HepG2 (cell line): ENCODE results near the gene KRT3.

Experiments used
- CHD2 ChIP-seq: IDR thresholded peaks from 2 replicates; pipeline ENCODE4 v1.6.1; 2011; ENCODE audit warnings: low read depth, low read length, improper control_type of control experiment
- RAD21 ChIP-seq: fragments of 450-650 bp; formaldehyde crosslinking; IDR thresholded peaks from 2 replicates; pipeline ENCODE4 v1.5.0; 2020; ENCODE audit warnings: mild to moderate bottlenecking
- RBFOX2 ChIP-seq: fragments of 200-400 bp; formaldehyde crosslinking; IDR thresholded peaks from 2 replicates; pipeline ENCODE4 v1.6.1; 2017; ENCODE audit warnings: low read depth, mild to moderate bottlenecking, low read length
- TGIF2 ChIP-seq: IDR thresholded peaks from 2 replicates; pipeline ENCODE4 v1.6.1; 2016; ENCODE audit warnings: control low read depth, missing compliant biosample characterization
- ZNF644 ChIP-seq: IDR thresholded peaks from 2 replicates; pipeline ENCODE4 v1.6.1; 2016; ENCODE audit warnings: low read depth
- TF ChIP-seq, protein P1 (sequence below): sonication (generic); formaldehyde crosslinking; IDR thresholded peaks from 2 replicates; pipeline ENCODE4 v1.8.1; 2023; ENCODE audit warnings: mild to moderate bottlenecking, missing genetic modification reagents, borderline replicate concordance
- TF ChIP-seq, protein P2 (sequence below): sonication (generic); formaldehyde crosslinking; IDR thresholded peaks from 2 replicates; pipeline ENCODE4 v1.5.0; 2020; ENCODE audit warnings: mild to moderate bottlenecking, missing genetic modification reagents, moderate library complexity

DNA sequence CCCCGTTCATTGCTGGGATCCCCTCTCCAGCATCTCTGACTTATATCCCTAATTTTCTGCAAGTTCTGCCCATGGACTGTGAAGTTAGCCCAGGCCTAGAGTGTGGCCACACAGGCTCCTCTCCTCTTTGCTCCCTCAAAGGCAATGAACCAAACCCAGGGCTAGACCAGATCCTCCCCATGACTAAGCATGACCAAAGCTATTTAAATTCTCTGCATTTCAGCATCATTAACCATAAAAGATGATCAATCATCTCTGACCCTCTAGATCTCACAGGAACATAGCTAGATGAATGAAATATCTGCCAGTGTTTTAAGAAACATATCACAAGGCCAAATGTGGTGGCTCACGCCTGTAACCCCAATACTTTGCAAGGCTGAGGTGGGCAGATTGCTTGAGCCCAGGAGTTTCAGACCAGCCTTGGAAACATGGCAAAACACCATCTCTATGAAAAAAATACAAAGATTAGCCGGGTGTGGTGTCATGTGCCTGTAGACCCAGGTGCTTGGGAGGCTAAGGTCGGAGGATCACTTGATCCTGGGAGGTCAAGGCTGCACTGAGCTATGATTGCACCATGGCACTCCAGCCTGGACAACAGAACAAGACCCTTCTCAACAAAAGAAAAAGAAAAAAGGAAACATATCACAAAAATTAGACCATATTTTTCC, 2.2 kb upstream of the KRT3 start:
- TF ChIP-seq, protein P1, sequence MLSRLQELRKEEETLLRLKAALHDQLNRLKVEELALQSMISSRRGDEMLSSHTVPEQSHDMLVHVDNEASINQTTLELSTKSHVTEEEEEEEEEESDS (CRISPR knock-in tag), result no peak
- TF ChIP-seq, protein P2, sequence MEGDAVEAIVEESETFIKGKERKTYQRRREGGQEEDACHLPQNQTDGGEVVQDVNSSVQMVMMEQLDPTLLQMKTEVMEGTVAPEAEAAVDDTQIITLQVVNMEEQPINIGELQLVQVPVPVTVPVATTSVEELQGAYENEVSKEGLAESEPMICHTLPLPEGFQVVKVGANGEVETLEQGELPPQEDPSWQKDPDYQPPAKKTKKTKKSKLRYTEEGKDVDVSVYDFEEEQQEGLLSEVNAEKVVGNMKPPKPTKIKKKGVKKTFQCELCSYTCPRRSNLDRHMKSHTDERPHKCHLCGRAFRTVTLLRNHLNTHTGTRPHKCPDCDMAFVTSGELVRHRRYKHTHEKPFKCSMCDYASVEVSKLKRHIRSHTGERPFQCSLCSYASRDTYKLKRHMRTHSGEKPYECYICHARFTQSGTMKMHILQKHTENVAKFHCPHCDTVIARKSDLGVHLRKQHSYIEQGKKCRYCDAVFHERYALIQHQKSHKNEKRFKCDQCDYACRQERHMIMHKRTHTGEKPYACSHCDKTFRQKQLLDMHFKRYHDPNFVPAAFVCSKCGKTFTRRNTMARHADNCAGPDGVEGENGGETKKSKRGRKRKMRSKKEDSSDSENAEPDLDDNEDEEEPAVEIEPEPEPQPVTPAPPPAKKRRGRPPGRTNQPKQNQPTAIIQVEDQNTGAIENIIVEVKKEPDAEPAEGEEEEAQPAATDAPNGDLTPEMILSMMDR (CRISPR knock-in tag), result no peak
- TF ChIP-seq CHD2 (no peak), RBFOX2 (no peak), TGIF2 (CRISPR knock-in tag) (no peak), ZNF644 (CRISPR knock-in tag) (no peak), RAD21 (CRISPR knock-in tag) (no peak)
